Stimulated activated naive B cell treated with anti-CD40 and anti-IgM and Interleukin-4, amounts not matched to agents 10 μg/mL and 1 μg/mL and 100 μg/mL, for 72 hours (primary cell): Measurements from ENCODE around the gene PCDHGA8.
A peak's percentile ranks its signal among the peaks of the same experiment; 100 is the strongest.
"Not testable (repeated sequence)": the region's sequence is repeated elsewhere in the genome, so short reads cannot be mapped to it uniquely, and the experiment has no call there.

Experiments used
- ATAC-seq, 2 donors: fragments of 150-1000 bp; cut with Tn5 transposase; replicated peaks; 2 replicates each; pipeline ENCODE4 v1.10.0; 2021; ENCODE audit warnings: moderate library complexity in 1 of 2
- DNase-seq: peaks from one replicate; pipeline ENCODE4 v3.0.0; 2021
- H3K27ac Mint-ChIP-seq: one replicate; pipeline ENCODE4 v1.8.0; 2022; ENCODE audit warnings: mild to moderate bottlenecking, mixed read lengths
- H3K27me3 Mint-ChIP-seq, 2 donors: one replicate each; pipeline ENCODE4 v1.8.0; 2022; ENCODE audit warnings: mixed read lengths in 2 of 2
- H3K36me3 Mint-ChIP-seq, 2 donors: one replicate each; pipeline ENCODE4 v1.8.0; 2022; ENCODE audit warnings: mixed read lengths in 2 of 2, mild to moderate bottlenecking in 1 of 2
- H3K4me1 Mint-ChIP-seq, 2 donors: one replicate each; pipeline ENCODE4 v1.8.0; 2022; ENCODE audit warnings: mixed read lengths in 2 of 2, mild to moderate bottlenecking in 1 of 2
- H3K4me3 Mint-ChIP-seq, 2 donors: one replicate each; pipeline ENCODE4 v1.8.0; 2022; ENCODE audit warnings: mild to moderate bottlenecking in 2 of 2, mixed read lengths in 2 of 2, moderate library complexity in 1 of 2
- H3K9me3 Mint-ChIP-seq, 2 donors: one replicate each; pipeline ENCODE4 v1.8.0; 2022; ENCODE audit warnings: mixed read lengths in 2 of 2, mild to moderate bottlenecking in 1 of 2

Gene PCDHGA8

GRCh38 chr5:141422742-141423291 lies 30.4 kb downstream of the PCDHGA8 start:
- peaks cover 13 to 18% of the 10 kb centered on the region in 2 donors for H3K36me3 Mint-ChIP-seq
- H3K4me1 Mint-ChIP-seq, result peaks cover 3 to 12% of the 10 kb centered on the region in 2 donors
- H3K27ac Mint-ChIP-seq, result no peak overlapping the region
- DNase-seq, result no peak
- H3K4me3 Mint-ChIP-seq, result peak overlapping the region in 1 of 2 donors; percentile 25
- peaks cover 68 to 73% of the 10 kb centered on the region in 2 donors for H3K27me3 Mint-ChIP-seq
- H3K9me3 Mint-ChIP-seq, result peaks cover 11 to 22% of the 10 kb centered on the region in 2 donors
- no peak for ATAC-seq

- ATAC-seq (no peak), DNase-seq (no peak)
- Mint-ChIP-seq H3K36me3 (peaks cover 6 to 29% of the 10 kb centered on the region in 2 donors), H3K9me3 (peaks cover 15 to 17% of the 10 kb centered on the region in 2 donors), H3K4me1 (peaks cover 14 to 22% of the 10 kb centered on the region in 2 donors), H3K4me3 (no peak overlapping the region), H3K27me3 (peaks cover 61 to 65% of the 10 kb centered on the region in 2 donors), H3K27ac (no peak overlapping the region)
Measured at GRCh38 chr5:141427783-141428426, 35.5 kb downstream of the PCDHGA8 start.

GRCh38 chr5:141430332-141431113 lies 38.1 kb downstream of the PCDHGA8 start, which contains the start of gene PCDHGA12:
PCDHGA12 (plus strand) TSS chr5:141430507; CDS start chr5:141430760, 253 bp downstream.
- H3K36me3 Mint-ChIP-seq, result peaks cover 9 to 32% of the 10 kb centered on the region in 2 donors
- ATAC-seq, result peak; percentile 42 to 82
- peak within 1 kb of the TSS; percentile 89 for H3K27ac Mint-ChIP-seq

GRCh38 chr5:141431286-141431685 lies 38.9 kb downstream of the PCDHGA8 start:
- peak overlapping the region; percentile 64 to 82 for H3K4me3 Mint-ChIP-seq
- DNase-seq (no peak), ATAC-seq (peak; percentile 25 to 69)
- H3K9me3 Mint-ChIP-seq, result peaks cover 20 to 24% of the 10 kb centered on the region in 2 donors
- H3K36me3 Mint-ChIP-seq, result peaks cover 9 to 32% of the 10 kb centered on the region in 2 donors
- H3K27me3 Mint-ChIP-seq, result peaks cover 55 to 73% of the 10 kb centered on the region in 2 donors
- H3K4me1 Mint-ChIP-seq, result peaks cover 14 to 22% of the 10 kb centered on the region in 2 donors
- peak overlapping the region; percentile 76 for H3K27ac Mint-ChIP-seq

More at GRCh38 chr5:141430332-141431113, 38.1 kb downstream of the PCDHGA8 start, which contains the start of gene PCDHGA12:
- H3K27me3 Mint-ChIP-seq, result peaks cover 60 to 78% of the 10 kb centered on the region in 2 donors
- H3K4me3 Mint-ChIP-seq, result peak within 1 kb of the TSS; percentile 64 to 82
- DNase-seq, result peak; percentile 38
- peaks cover 14 to 22% of the 10 kb centered on the region in 2 donors for H3K4me1 Mint-ChIP-seq
- H3K9me3 Mint-ChIP-seq, result peaks cover 20 to 24% of the 10 kb centered on the region in 2 donors

GRCh38 chr5:141432308-141432707 lies 39.9 kb downstream of the PCDHGA8 start:
- peak overlapping the region in 1 of 2 donors; percentile 82 for H3K4me3 Mint-ChIP-seq

GRCh38 chr5:141432726-141433125 lies 40.3 kb downstream of the PCDHGA8 start:
- H3K4me1 Mint-ChIP-seq, result peaks cover 14 to 22% of the 10 kb centered on the region in 2 donors
- not testable (repeated sequence) for DNase-seq, ATAC-seq, H3K27ac Mint-ChIP-seq
- peaks cover 48 to 67% of the 10 kb centered on the region in 2 donors for H3K27me3 Mint-ChIP-seq
- H3K36me3 Mint-ChIP-seq, result peaks cover 9 to 30% of the 10 kb centered on the region in 2 donors
- peaks cover 20 to 24% of the 10 kb centered on the region in 2 donors for H3K9me3 Mint-ChIP-seq
- peak overlapping the region in 1 of 2 donors; percentile 25 for H3K4me3 Mint-ChIP-seq

More at GRCh38 chr5:141432308-141432707, 39.9 kb downstream of the PCDHGA8 start:
- DNase-seq, ATAC-seq: not testable (repeated sequence)
- Mint-ChIP-seq H3K4me1 (peaks cover 14 to 22% of the 10 kb centered on the region in 2 donors), H3K9me3 (peaks cover 20 to 24% of the 10 kb centered on the region in 2 donors), H3K27me3 (peaks cover 48 to 71% of the 10 kb centered on the region in 2 donors), H3K27ac (peak overlapping the region; percentile 81), H3K36me3 (peaks cover 9 to 32% of the 10 kb centered on the region in 2 donors)

GRCh38 chr5:141434006-141434405 lies 41.6 kb downstream of the PCDHGA8 start:
- peaks cover 41 to 59% of the 10 kb centered on the region in 2 donors for H3K27me3 Mint-ChIP-seq
- H3K27ac Mint-ChIP-seq, result no peak overlapping the region
- no peak for DNase-seq
- H3K4me1 Mint-ChIP-seq, result peaks cover 14 to 22% of the 10 kb centered on the region in 2 donors
- peaks cover 16 to 20% of the 10 kb centered on the region in 2 donors for H3K9me3 Mint-ChIP-seq
- ATAC-seq, result no peak
- no peak overlapping the region for H3K4me3 Mint-ChIP-seq
- peaks cover 9 to 23% of the 10 kb centered on the region in 2 donors for H3K36me3 Mint-ChIP-seq

GRCh38 chr5:141437221-141437620 lies 44.8 kb downstream of the PCDHGA8 start:
- Mint-ChIP-seq H3K27me3 (peaks cover 23 to 50% of the 10 kb centered on the region in 2 donors), H3K36me3 (peaks cover 9 to 10% of the 10 kb centered on the region in 2 donors), H3K9me3 (peaks cover 10 to 15% of the 10 kb centered on the region in 2 donors), H3K4me3 (no peak overlapping the region), H3K27ac (no peak overlapping the region), H3K4me1 (peaks cover under 1 to 2% of the 10 kb centered on the region in 2 donors)
- no peak for DNase-seq
- no peak for ATAC-seq

- Mint-ChIP-seq H3K4me1 (no peaks in the 10 kb centered on the region), H3K9me3 (peaks cover 4 to 8% of the 10 kb centered on the region in 2 donors), H3K36me3 (peaks cover 2 to 3% of the 10 kb centered on the region in 2 donors), H3K27ac (no peak overlapping the region), H3K4me3 (no peak overlapping the region), H3K27me3 (peaks cover 8 to 38% of the 10 kb centered on the region in 2 donors)
- no peak for ATAC-seq
- no peak for DNase-seq
Measured at GRCh38 chr5:141439411-141440141, 47.1 kb downstream of the PCDHGA8 start.

GRCh38 chr5:141440341-141440740 lies 47.9 kb downstream of the PCDHGA8 start:
- no peak overlapping the region for H3K27ac Mint-ChIP-seq
- ATAC-seq, result no peak

GRCh38 chr5:141441571-141442170 lies 49.2 kb downstream of the PCDHGA8 start:
- Mint-ChIP-seq H3K9me3 (peaks cover 4% of the 10 kb centered on the region in 2 donors), H3K27ac (no peak overlapping the region), H3K4me3 (no peak overlapping the region), H3K36me3 (peaks cover 2 to 3% of the 10 kb centered on the region in 2 donors), H3K4me1 (no peaks in the 10 kb centered on the region), H3K27me3 (peaks cover 13 to 39% of the 10 kb centered on the region in 2 donors)
- ATAC-seq, result no peak
- DNase-seq, result no peak

More at GRCh38 chr5:141440341-141440740, 47.9 kb downstream of the PCDHGA8 start:
- Mint-ChIP-seq H3K4me3 (no peak overlapping the region), H3K36me3 (peaks cover 2 to 3% of the 10 kb centered on the region in 2 donors), H3K4me1 (no peaks in the 10 kb centered on the region), H3K9me3 (peaks cover 4% of the 10 kb centered on the region in 2 donors), H3K27me3 (peaks cover 5 to 34% of the 10 kb centered on the region in 2 donors)
- no peak for DNase-seq
